ENCODE measurements around the gene TMEM132D.

TMEM132D gene

DNA sequence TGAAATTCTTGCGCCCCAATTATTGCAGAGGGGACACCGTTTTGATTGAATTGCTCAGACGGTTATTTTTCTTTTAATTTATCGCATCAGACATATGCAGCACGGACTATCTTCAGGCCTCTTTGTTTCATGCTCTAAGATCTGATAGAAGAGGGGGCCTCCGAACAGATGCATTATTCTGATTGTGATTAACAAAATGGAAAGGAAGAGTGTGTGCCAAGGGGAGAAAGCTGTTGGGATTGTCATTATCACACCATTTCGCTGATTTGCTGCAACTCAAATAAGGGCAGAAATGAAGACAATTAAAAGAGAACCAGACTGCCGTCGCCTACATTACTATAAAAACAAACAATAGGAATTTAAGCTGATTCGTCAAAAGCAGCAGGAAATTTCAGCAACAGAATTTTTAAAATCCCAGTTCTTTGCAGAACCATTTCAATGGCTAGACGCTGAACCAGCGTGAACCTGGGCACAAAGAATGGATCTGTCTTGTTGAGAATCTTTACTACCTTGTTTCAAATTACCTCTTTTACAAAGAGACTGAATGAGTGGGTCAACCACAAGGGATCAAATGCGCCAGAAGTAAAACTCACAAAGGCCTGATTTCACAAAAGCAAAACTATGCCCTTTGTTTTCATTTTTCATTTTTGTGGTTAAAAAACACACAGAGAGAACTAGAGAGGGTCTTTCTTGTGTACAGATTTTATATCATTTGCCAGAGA lies 30.6 kb downstream of the TMEM132D start:
- no peak for DNase-seq (ENCODE audit: low spot score)

DNA sequence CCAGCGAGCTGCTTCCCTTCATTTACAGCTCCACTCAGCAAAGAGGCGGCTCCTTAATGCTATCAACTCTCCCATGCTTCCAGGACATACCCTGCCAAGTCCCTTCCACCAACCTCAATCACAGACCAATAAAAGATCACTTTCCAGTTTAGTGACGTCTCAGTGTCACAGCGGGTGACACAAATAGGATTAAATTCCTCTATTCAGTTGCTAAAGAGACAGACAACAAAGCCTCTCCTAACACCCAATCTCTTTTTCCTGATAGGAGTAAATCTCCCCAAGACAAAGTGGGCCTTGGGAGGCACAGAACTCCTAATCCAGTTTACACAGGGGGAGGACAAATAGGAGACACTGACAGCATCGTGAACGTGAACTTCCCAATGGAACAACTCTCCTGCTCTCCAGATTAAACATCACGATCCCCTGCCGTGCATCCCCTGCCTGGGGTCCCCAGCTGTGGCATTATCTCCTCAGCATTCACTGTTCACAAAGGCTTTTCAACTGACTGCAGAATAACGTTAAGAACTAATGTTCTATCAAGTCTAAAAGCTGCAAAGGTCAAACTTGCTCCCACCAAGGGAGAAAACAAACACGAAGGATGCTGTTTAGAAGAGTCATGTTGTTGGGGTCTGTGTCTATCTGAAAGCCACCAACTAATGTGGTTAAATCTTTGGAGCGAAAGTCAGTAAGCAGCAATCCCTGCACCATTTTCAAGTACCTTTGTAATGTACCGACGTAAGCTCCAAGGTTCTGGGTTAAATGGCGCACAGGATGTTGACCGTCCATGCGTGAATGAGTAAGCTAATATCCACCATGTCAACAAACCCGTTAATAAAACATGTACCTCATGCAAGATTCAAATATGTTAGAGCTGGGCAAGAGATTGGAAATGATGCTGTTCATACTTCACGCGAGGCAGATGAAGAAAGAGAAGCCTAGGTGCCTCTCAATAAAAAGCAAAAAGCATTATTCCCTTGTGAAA lies 31.5 kb downstream of the TMEM132D start:
- no peak for DNase-seq (ENCODE audit: low spot score)

DNA sequence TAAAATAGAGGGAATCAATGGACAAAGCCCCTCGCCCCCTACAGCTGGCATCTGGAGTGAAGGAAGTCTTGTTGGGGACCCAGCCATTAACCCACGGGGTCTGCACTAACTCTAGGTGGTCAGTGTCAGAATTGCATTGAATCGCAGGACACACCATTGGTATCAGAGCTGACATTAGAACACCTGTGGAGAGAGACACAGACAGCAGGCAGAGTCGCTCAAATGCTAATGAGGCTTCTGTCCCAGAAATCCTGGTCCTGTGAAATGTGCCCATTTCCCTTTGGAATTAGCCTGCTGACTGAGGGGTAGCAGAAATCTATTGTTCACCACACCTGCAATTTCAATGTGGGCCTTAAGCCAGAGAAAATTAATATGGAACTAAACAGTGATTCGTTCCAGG lies 33.0 kb downstream of the TMEM132D start:
- no peak for DNase-seq (ENCODE audit: low spot score)

DNA sequence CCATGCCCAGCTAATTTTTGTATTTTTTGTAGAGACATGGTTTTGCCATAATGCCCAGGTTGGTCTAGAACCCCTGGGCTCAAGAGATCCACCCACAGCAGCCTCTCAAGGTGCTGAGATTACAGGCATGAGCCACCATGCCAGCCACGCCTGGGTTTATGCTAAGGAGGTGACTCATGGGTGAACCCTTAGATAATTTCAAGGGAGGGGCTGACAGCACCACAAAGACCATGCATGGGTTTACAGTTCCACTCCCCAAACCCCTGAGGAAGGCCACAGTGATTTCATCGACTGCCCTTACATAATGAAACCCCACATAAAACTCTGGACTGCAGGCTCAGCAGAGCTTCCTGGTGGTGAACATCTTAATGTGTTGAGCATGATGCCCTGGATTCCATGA lies 33.7 kb downstream of the TMEM132D start:
- DNase-seq (ENCODE audit: low spot score): no peak

DNA sequence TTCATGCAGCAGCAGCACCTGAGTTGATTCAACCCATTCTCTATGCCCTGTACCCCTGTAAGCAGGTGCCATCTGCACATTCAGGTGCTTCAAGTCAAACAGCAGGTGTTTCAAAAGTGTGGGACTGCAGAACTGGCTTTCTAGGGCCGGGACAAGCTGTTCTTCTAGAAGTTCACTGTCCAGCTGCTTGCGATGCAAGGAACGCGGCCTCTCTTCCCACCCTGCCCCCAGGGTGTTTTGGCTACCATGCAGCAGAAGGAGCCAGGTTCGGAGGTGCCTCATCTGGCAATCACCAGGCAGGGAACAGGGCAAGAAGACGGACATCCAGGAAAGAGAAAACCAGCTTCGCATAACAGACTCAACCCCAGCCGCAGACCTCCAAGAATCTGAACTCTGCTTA lies 35.2 kb downstream of the TMEM132D start:
- DNase-seq (ENCODE audit: low spot score): peak; percentile 3

DNA sequence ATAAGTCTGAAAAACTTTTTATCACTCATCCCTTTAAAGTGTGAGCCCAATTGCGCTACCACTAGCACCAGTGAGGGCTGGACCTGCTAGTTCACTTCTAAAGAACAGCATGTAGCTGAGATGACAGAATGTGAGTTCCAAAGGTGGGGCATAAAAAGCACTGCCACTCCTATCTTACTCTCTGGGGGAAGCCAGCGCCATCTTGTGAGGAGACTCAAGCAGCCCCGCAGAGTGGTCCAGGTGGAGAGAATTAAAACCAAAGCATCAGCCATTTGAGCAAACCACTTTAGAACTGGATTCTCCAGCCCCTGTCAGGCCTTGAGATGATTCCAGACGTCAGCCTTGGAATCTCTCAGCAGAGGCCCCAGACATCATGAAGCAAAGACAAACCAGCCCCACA lies 39.9 kb downstream of the TMEM132D start:
- no peak for DNase-seq (ENCODE audit: low spot score)

DNA sequence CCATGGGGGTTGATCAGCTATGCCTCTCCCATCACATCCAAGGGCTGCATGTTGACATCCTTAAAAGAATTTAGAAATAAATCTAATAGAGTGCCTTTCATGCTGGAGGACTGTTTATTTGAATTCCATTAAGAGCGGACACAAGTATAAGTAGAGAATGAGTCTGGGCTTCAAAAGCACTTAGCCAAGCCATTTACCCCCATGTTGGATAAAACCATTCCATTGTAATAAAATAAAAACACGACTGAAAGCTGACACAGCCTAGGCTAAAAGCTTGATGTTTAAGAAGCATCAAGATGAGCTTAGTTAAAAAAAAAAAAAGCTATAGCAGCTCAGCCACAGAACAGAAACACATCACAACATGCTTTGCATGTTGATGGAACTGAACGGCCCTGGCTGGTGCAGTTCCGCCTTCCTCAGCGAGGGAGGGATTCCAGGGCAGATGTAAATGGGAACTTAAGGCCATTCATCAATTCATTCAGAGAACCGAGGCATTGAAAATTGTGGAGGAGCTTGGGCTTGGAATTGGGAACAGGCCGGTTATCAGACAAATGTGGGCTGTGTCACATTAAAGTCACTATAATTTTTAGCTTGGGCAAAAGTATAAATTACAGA lies 41.2 kb downstream of the TMEM132D start:
- no peak for DNase-seq (ENCODE audit: low spot score)

DNA sequence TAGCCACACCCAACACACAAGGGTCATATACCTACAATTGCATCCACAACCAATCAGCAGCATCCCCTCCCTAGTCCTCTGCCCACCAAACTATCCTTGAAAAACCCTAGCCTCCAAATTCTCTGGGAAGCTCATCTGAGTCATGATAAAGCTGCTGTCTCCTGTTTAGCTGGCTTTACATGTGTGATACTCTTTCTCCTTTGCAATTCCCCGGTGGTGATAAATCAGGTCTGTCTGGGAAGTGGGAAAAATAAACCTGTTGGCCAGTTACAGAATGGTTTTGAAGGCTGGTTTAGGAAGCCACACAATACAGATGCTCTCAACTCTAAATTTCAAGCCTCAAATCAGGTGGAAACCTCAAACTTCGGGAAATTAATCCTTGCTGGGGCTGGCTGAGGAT lies 41.9 kb downstream of the TMEM132D start:
- DNase-seq (ENCODE audit: low spot score): no peak

DNA sequence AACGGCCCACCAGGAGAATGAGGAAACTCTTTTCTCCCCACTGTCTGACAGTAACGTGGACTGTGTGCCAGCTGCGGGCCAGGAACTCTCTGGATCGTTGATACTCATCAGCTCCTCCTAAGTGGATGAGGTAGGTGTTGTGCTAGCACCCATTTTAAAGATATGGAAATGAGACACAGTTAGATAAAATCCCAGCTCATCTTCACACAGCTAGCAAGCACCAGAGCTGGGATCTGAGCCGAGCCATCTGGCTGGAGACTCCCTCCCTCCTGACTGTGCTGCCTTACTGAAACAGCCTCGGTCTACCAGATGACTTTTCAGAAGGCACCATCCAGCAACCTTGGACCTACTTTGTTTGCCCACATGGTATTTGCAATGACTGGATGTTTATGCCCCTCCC lies 49.2 kb downstream of the TMEM132D start:
- DNase-seq (ENCODE audit: low spot score): no peak

DNA sequence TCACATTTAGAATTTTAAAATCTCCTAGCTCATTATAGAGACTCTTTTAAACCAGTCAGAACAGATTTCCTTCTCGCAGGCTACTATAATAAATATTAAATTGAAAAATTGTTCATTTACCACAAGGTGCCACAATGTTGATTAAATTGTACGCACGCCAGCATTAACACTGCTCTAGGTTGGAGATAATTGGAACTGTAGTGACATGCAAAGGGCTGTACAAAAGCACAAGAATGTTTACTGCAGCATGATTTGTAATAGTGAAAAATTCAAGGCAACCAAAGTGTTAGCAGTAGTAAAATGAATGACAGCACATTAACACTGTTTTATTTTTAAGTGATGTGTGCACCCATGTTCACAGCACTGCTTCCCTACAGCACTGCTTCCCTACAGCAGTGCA lies 52.5 kb downstream of the TMEM132D start:
- DNase-seq (ENCODE audit: low spot score): no peak

DNA sequence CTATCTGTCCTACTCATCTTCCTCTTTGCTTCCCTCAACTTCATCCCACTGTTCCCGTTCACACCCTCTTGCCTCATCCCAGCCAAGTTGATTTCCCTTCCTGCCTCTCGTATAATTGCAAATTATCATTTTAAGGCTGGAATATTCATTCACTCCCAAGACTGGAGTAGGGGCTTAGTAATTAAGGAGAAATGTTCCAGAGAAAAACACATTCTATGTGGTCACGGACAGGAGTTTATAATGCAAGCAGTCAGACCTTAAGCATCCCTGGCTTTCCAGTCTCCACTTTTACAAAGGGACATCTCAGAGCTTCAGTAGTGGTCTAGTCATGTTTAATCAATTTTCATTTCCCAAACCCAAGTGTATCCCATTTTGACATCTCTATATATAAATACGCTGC lies 54.9 kb downstream of the TMEM132D start:
- no peak for DNase-seq (ENCODE audit: low spot score)

DNA sequence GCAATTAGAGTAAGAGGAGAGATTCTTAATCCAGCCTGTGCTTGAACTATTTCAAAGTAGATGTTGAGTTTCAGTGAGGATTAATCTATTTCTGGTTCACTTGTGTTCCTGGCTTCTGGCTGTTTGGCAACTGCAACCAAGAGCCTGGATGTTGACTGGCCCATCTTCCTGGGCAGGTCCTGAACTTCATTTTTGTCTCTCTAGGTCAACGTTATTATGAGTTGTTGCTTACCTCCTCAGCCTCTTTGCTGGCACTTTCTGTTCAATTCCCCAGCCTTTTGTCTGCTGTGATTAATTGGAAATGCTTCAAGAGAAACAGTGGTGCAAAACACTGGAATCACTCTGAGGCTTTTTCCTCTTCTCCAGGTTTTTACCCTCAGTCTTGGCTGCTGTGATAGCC lies 56.8 kb downstream of the TMEM132D start:
- DNase-seq (ENCODE audit: low spot score): no peak

DNA sequence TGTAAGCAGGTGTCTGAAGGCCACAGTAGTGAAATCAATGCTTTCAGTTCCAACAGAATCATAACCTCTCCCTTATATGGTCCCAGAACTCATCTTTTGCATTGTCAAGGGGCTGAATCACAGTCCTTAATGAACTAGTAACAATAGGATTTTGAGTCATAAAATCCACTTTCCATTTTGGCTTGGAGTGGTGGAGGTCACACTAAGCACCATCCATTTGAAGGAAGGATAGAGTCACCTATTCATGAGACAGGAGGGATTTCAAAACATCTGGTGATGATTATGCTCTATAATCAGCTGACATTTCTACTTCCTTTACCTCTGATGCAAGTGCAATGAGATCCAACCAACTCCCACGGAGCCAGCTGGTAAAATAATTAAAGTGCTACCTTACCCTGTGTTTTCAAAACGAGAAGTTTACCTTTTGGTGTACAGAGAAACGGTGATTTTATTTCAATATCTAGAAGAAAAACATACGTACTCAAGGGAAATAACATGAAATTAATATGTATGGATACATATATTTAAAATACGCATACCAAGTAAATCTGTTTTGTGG lies 59.1 kb downstream of the TMEM132D start:
- DNase-seq (ENCODE audit: low spot score): no peak

DNA sequence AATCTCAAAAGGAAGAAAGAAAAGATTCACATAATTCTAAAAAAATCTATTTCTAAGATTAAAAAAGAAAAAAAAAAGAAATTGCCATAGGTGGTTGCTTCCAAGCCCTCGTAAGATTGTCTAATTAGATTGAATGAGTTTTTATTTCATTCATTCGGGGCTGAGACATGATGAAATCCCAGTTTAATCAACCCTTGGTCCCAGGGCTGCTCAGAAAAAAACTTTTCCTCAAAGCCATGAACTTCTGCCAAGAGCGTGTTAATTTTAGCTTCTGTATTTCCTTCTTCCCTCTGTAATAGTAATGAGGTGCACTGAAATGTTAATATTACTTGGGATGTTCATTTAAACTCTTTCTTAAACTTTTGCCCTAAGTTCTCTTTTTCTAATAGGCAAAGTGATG lies 62.6 kb downstream of the TMEM132D start:
- DNase-seq (ENCODE audit: low spot score): no peak

DNA sequence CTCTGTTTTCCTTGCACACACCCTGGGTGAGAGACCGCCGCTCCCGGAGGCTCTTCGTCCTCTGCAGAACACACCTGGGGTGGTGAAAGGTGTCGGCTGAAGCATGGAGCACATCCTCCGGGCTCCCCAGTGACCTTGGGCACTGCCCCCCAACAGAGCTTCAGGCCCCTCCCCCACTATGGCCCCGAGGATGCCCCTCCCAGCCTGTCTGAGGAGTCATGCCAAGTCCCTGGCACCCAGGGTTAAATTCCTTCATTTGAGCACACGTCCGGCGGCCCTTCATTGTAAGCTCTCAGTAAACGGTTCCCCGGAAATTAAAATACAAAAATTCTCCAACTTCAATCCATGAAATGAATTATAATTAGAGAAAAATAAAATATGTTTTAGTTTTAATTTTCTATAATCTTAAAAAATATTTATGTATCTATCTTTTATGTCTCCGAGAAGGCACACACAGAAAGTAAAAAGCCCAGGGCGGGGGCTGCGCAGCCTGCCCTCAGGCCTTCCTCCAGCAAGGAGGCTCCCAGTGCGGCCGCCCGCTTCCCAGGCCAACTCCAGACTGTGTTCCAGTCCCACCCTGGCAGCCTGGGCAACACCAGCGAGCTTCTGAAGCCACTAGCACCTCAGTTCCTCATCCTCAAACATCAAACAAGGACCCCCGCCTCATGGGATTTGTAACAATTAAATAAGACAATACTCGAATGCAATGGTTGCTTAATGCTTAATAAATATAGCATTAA lies 63.5 kb downstream of the TMEM132D start:
- no peak for DNase-seq (ENCODE audit: low spot score)

DNA sequence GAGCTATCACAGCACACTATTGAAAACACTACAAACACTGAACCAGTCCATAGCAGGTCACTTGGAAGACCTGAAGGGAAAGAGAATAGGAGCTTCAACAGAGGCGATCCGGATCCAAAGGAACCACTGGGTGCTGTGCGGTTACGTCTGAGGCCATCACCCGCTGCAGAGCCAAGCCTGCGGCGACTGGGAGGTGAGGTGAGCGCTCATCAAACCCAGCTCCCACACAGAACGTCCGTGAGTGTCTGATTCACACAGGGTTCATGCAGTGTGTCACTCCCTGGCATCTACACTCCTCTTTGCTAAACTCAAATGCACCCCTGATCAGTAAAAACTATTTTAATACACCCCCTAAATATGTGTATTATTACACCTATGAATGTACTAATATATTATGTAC lies 64.1 kb downstream of the TMEM132D start:
- DNase-seq (ENCODE audit: low spot score): no peak

DNA sequence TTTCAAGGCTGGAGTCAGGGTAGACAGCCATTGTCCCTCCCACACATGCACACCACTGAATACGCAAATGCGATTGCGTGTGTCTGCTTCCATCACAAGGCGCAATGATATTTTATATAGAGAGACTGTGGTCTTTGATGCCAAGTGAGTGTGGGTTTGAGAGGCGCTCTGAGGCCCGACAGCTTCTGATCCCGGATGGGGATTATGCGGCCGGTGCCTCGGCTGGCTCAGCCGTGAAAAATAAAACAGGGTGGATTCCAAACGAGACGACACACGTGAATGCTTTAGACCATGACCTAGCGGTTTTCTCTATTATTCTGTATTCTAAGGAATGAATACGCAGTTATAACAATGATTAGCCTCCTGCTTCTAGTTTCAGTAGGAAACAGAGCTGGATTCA lies 72.5 kb downstream of the TMEM132D start:
- DNase-seq (ENCODE audit: low spot score): no peak

DNA sequence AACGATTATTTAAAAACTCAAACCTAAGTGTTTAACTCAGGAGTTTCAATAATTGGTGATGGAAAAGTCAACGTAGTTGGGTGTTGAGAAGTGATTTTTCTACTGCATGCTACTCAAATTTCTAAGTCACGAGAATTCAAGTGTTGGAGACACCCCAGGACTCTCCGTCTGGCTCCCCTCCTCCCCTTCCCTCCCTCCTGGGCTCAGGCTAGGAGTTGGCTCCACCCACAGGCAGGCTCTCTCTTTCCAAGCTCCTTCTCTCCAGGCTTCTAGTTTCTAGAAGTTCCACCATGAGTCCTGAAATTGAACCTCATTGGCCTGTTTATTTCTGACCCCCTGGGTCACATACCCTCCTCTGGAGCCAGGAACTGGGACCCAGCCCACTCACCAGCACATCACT lies 73.0 kb downstream of the TMEM132D start:
- no peak for DNase-seq (ENCODE audit: low spot score)

DNA sequence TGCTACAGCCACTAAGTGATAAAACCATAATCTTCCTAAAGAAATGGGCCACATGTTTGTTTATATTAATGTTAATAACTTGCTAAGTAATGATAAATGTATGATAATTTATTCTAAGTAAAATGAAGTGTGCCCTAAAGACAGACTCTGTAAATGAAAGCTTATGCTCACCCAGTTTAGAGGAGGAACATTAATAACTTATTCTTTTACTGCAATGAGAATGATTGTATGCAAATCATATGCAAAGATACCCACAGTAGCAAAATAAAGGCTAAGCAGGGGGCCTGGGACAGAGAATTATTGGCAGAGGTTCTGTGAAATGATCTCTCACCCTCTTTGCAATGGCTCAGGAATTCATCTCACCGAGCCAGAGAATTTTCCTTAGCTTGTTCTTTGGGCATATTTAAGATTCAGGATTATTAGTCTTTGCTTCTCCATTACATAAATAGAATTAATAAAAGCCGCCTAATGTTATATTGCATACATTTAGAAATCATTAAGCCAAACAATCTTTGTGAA lies 75.9 kb downstream of the TMEM132D start:
- no peak for DNase-seq (ENCODE audit: low spot score)

DNA sequence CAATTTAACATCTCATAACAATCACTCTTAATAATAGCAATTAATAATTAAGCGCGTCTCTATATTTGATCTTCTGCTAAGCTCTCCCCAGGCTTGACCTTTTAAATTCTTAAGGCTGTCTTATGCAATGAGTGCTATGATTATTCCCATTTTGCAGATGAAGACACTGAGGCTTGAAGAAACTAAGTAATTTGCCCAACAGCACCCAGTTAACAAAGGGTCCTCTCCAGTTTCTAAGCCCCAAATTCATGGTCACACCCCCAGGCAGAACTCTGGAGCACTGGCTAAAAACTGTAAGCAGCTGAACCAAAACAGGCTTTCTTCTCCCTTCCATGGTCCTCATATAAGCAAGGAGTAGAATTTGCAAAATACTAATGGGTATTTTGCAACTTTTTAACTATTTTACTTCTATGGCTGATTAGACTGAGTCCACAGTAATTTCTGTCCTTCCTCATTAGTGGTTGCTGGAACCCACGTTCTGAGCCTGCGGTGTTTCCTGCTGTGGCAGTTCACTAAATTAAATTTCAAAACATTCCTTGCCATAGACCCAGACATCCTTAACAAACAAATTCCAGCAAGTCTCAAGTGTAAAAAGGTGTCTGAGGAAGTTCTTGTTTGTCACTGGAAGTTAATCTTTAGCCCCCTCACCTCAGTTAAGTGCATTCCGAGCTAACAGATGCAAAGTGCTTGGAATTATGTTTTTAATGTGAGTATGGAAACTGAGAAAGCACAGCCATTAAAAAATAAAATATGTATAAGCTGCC lies 76.5 kb downstream of the TMEM132D start:
- DNase-seq (ENCODE audit: low spot score): no peak

DNA sequence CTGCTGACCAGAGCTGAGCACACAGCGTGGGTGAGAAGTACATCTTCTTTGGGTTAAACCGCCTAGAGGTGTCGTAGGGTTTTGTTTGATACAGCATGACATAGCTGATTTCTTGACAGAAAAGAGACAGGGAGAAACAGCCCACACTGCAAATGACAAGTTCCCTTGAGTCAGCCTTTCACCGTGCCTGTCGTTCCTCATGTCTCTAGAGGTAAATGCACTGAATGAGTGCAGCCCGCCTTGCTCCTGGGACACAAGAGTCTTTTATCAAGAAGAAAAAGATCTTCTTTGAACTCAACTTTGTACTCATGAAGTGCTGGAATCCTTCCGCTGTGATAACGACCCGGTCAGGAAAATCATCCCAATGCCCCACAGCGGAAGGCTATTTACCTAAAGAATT lies 77.6 kb downstream of the TMEM132D start:
- no peak for DNase-seq (ENCODE audit: low spot score)
